H9 (cell line): Measurements from ENCODE around the gene SOX15. TPM values are rescaled to one million over a fixed set of nuclear protein-coding genes. Genes with fewer than 3 reads are reported as not detected.
A peak's percentile ranks its signal among the peaks of the same experiment; 100 is the strongest.

Experiments used
- DNase-seq: peaks from one replicate; pipeline ENCODE4 v3.0.0-alpha.2; 2017
- H2AFZ ChIP-seq: one replicate; pipeline ENCODE4 v1.6.1; 2013; ENCODE audit warnings: mild to moderate bottlenecking, low read length, control low read depth, moderate library complexity
- H2AK5ac ChIP-seq: 2 replicates; pipeline ENCODE4 v1.6.1; 2013; ENCODE audit warnings: low read length, control low read depth, mixed read lengths; ENCODE audit not compliant: insufficient read length
- H2BK120ac ChIP-seq: one replicate; pipeline ENCODE4 v1.6.1; 2013; ENCODE audit warnings: low read depth, mild to moderate bottlenecking, low read length, control low read depth, inconsistent platforms; ENCODE audit not compliant: poor library complexity, severe bottlenecking
- H2BK12ac ChIP-seq: 2 replicates; pipeline ENCODE4 v1.6.1; 2013; ENCODE audit warnings: low read length, control low read depth, mixed read lengths, low read depth; ENCODE audit not compliant: insufficient read length
- H2BK15ac ChIP-seq: 2 replicates; pipeline ENCODE4 v1.6.1; 2013; ENCODE audit warnings: low read depth, low read length, control low read depth
- H2BK20ac ChIP-seq: one replicate; pipeline ENCODE4 v1.6.1; 2013; ENCODE audit warnings: low read depth, mild to moderate bottlenecking, low read length, control low read depth, inconsistent platforms; ENCODE audit not compliant: poor library complexity, severe bottlenecking
- H2BK5ac ChIP-seq: 2 replicates; pipeline ENCODE4 v1.6.1; 2013; ENCODE audit warnings: low read length, control low read depth, mixed read lengths; ENCODE audit not compliant: insufficient read length
- H3K14ac ChIP-seq: 2 replicates; pipeline ENCODE4 v1.6.1; 2013; ENCODE audit warnings: low read length, control low read depth; ENCODE audit not compliant: insufficient read depth
- H3K18ac ChIP-seq: 2 replicates; pipeline ENCODE4 v1.6.1; 2013; ENCODE audit warnings: low read depth, mild to moderate bottlenecking, mixed read lengths, low read length, control low read depth; ENCODE audit not compliant: insufficient read length
- H3K23ac ChIP-seq: 2 replicates; pipeline ENCODE4 v1.6.1; 2013; ENCODE audit warnings: low read length, control low read depth, mixed read lengths, low read depth; ENCODE audit not compliant: insufficient read length
- H3K23me2 ChIP-seq: 2 replicates; pipeline ENCODE4 v1.6.1; 2013; ENCODE audit warnings: low read depth, mild to moderate bottlenecking, mixed read lengths, low read length, control low read depth; ENCODE audit not compliant: insufficient read length, poor library complexity, severe bottlenecking
- H3K27ac ChIP-seq: 2 replicates; pipeline ENCODE4 v1.5.1; 2013; ENCODE audit warnings: low read length, control low read depth, mixed read lengths, low read depth; ENCODE audit not compliant: insufficient read length
- H3K27me3 ChIP-seq: 2 replicates; pipeline ENCODE4 v1.6.1; 2013; ENCODE audit warnings: low read length, control low read depth, inconsistent platforms; ENCODE audit not compliant: insufficient read depth
- H3K4ac ChIP-seq: 2 replicates; pipeline ENCODE4 v1.6.1; 2013; ENCODE audit warnings: low read depth, mild to moderate bottlenecking, control low read depth, inconsistent platforms, low read length, moderate library complexity
- H3K4me1 ChIP-seq: 2 replicates; pipeline ENCODE4 v1.6.1; 2013; ENCODE audit warnings: low read length, control low read depth, inconsistent platforms; ENCODE audit not compliant: insufficient read depth
- H3K4me2 ChIP-seq: 2 replicates; pipeline ENCODE4 v1.6.1; 2013; ENCODE audit warnings: low read length, control low read depth, mixed read lengths; ENCODE audit not compliant: insufficient read length, insufficient read depth
- H3K56ac ChIP-seq: 2 replicates; pipeline ENCODE4 v1.6.1; 2013; ENCODE audit warnings: low read depth, mild to moderate bottlenecking, mixed read lengths, low read length, control low read depth; ENCODE audit not compliant: insufficient read length
- H3K79me1 ChIP-seq: 2 replicates; pipeline ENCODE4 v1.6.1; 2013; ENCODE audit warnings: low read depth, mild to moderate bottlenecking, moderate library complexity, low read length, control low read depth, inconsistent platforms; ENCODE audit not compliant: insufficient read depth, poor library complexity, severe bottlenecking
- H3K79me2 ChIP-seq: 2 replicates; pipeline ENCODE4 v1.6.1; 2013; ENCODE audit warnings: low read length, control low read depth, inconsistent platforms; ENCODE audit not compliant: insufficient read depth
- H3K9ac ChIP-seq: 2 replicates; pipeline ENCODE4 v1.6.1; 2013; ENCODE audit warnings: low read length, control low read depth, mixed read lengths; ENCODE audit not compliant: insufficient read length; ENCODE audit errors: extremely low read depth
- H3K9me3 ChIP-seq: one replicate; pipeline ENCODE4 v1.6.1; 2013; ENCODE audit warnings: low read depth, low read length, inconsistent platforms; ENCODE audit not compliant: control insufficient read depth
- H3T11ph ChIP-seq: one replicate; pipeline ENCODE4 v1.6.1; 2013; ENCODE audit warnings: mild to moderate bottlenecking, low read length, control low read depth, inconsistent platforms
- H4K20me1 ChIP-seq: one replicate; pipeline ENCODE4 v1.6.1; 2013; ENCODE audit not compliant: control insufficient read depth, insufficient read length, insufficient read depth
- H4K5ac ChIP-seq: 2 replicates; pipeline ENCODE4 v1.6.1; 2013; ENCODE audit warnings: low read depth, mild to moderate bottlenecking, mixed read lengths, low read length, control low read depth; ENCODE audit not compliant: insufficient read length
- H4K8ac ChIP-seq: replicated peaks from 2 replicates; pipeline ENCODE4 v1.6.1; 2013; ENCODE audit warnings: low read length, control low read depth, mixed read lengths, low read depth; ENCODE audit not compliant: insufficient read length
- H4K91ac ChIP-seq: 2 replicates; pipeline ENCODE4 v1.6.1; 2013; ENCODE audit warnings: low read depth, mild to moderate bottlenecking, moderate library complexity, mixed read lengths, low read length, control low read depth; ENCODE audit not compliant: insufficient read length
- H3K27ac Mint-ChIP-seq, 3 experiments: 2 replicates in 2 of 3; 3 replicates in 1 of 3; pipeline ENCODE4 v1.8.0; 2020 to 2021; ENCODE audit warnings: mixed read lengths in 3 of 3, mild to moderate bottlenecking in 1 of 3, moderate library complexity in 1 of 3
- H3K27me3 Mint-ChIP-seq: 2 replicates; pipeline ENCODE4 v1.8.0; 2021; ENCODE audit warnings: low read depth, mild to moderate bottlenecking, moderate library complexity, mixed read lengths
- H3K36me3 Mint-ChIP-seq, 3 experiments: 2 replicates in 2 of 3; 3 replicates in 1 of 3; pipeline ENCODE4 v1.8.0; 2020 to 2021; ENCODE audit warnings: low read depth in 3 of 3, mixed read lengths in 3 of 3; ENCODE audit not compliant: insufficient read depth in 1 of 3
- H3K4me1 Mint-ChIP-seq, 2 experiments: 2 replicates each; pipeline ENCODE4 v1.8.0; 2020; ENCODE audit warnings: mixed read lengths in 2 of 2
- H3K4me3 Mint-ChIP-seq, 2 experiments: 2 replicates in 1 of 2; 3 replicates in 1 of 2; pipeline ENCODE4 v1.8.0; 2020 to 2021; ENCODE audit warnings: mild to moderate bottlenecking in 2 of 2, mixed read lengths in 2 of 2, moderate library complexity in 1 of 2
- H3K9me3 Mint-ChIP-seq, 2 experiments: 2 replicates in 1 of 2; 3 replicates in 1 of 2; pipeline ENCODE4 v1.8.0; 2020; ENCODE audit warnings: mild to moderate bottlenecking in 2 of 2, mixed read lengths in 2 of 2, moderate library complexity in 1 of 2
- WGBS: extraction: QIAGEN DNeasy Blood & Tissue Kit; methylation state at CpG from one replicate; pipeline ENCODE4 v1.1.7; 2013; ENCODE audit warnings: missing lambda C conversion rate, low lambda C conversion rate, mixed read lengths; ENCODE audit not compliant: insufficient read length; ENCODE audit errors: extremely low coverage; 5-methylcytosine and 5-hydroxymethylcytosine counted together
- total RNA-seq: library from RNA; stranded (reverse); gene quantifications from 2 replicates; pipeline ENCODE4 v1.2.1, GENCODE V29; 2021
- TF ChIP-seq, protein P1 (sequence below): fragments of 200-600 bp; sonication (generic); conservative IDR thresholded peaks from 3 replicates; pipeline ENCODE4 v1.8.0; 2021; ENCODE audit warnings: antibody characterized with exemption, mild to moderate bottlenecking

The SOX15 gene
- total RNA-seq, 1 experiment from 2014 or later, result 7.7 TPM

DNA sequence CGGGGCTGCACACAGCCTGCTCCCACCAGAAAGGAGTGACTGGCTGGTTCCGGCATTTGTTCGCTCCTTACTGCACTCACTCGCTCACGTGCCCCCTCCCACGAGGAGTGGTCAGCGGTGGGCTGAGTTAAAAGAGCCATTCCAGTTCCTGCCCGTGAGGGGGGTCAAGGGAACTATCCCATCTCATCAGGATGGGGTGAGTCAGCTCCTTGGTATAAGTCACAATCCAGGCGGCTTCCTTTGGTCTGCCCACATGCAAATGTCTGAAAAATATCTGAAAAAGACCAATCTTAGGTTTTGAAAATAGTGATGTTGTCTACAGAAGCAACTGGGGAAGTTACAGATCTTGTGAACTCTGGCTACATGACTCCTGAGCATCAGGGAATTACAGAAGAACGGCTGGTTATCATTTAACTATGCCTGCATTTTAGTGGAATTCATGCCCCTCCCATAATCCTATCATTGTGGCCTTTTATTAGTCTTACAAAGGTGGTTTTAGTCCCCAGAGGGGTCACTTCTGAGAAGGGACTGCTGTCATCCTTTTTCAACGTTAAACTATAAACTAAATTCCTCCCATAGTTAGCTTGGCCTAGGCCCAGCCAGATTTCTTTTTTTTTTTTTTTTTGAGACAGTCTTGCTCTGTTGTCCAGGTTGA, 50.9 kb downstream of the SOX15 start:
- Mint-ChIP-seq H3K4me3 (no peak overlapping the region), H3K36me3 (no peaks in the 10 kb centered on the region; a peak in 1 of 7 replicates), H3K27me3 (peaks cover 27% of the 10 kb centered on the region), H3K27ac (peak overlapping the region in 1 of 3 experiments; percentile 57; a peak in 1 of 7 replicates), H3K9me3 (peaks cover 0 to 6% of the 10 kb centered on the region in 2 experiments; a peak in 4 of 5 replicates), H3K4me1 (peaks cover 0 to 5% of the 10 kb centered on the region in 2 experiments; a peak in 2 of 4 replicates)
- no peaks in the 10 kb centered on the region for H3K79me2 ChIP-seq
- H3K4me1 ChIP-seq, result no peaks in the 10 kb centered on the region
- no peak overlapping the region for H3K18ac ChIP-seq
- no peak for DNase-seq
- no CpG with 5 or more reads among the region's 11 CpGs for WGBS
- no peak overlapping the region for H3K56ac ChIP-seq
- TF ChIP-seq, protein P1, sequence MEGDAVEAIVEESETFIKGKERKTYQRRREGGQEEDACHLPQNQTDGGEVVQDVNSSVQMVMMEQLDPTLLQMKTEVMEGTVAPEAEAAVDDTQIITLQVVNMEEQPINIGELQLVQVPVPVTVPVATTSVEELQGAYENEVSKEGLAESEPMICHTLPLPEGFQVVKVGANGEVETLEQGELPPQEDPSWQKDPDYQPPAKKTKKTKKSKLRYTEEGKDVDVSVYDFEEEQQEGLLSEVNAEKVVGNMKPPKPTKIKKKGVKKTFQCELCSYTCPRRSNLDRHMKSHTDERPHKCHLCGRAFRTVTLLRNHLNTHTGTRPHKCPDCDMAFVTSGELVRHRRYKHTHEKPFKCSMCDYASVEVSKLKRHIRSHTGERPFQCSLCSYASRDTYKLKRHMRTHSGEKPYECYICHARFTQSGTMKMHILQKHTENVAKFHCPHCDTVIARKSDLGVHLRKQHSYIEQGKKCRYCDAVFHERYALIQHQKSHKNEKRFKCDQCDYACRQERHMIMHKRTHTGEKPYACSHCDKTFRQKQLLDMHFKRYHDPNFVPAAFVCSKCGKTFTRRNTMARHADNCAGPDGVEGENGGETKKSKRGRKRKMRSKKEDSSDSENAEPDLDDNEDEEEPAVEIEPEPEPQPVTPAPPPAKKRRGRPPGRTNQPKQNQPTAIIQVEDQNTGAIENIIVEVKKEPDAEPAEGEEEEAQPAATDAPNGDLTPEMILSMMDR, result no peak
- no peak overlapping the region for H3T11ph ChIP-seq
- H3K4me2 ChIP-seq, result no peak overlapping the region
- no peak overlapping the region for H2AK5ac ChIP-seq
- H2BK120ac ChIP-seq, result no peak overlapping the region
- no peak overlapping the region for H3K14ac ChIP-seq
- H4K20me1 ChIP-seq, result no peaks in the 10 kb centered on the region
- no peak overlapping the region for H3K9ac ChIP-seq
- no peak overlapping the region for H2BK15ac ChIP-seq
- H2BK12ac ChIP-seq, result no peak overlapping the region
- H2BK20ac ChIP-seq, result no peak overlapping the region
- H4K8ac ChIP-seq, result no peak overlapping the region
- H3K27me3 ChIP-seq, result 0 out of 2 replicates have a peak, but pooled peaks cover under 1% of the 10 kb centered on the region
- H3K4ac ChIP-seq, result no peak overlapping the region
- H4K5ac ChIP-seq, result no peak overlapping the region
- H3K9me3 ChIP-seq, result no peaks in the 10 kb centered on the region
- no peak overlapping the region for H3K27ac ChIP-seq
- no peak overlapping the region for H3K23ac ChIP-seq
- H3K23me2 ChIP-seq, result no peaks in the 10 kb centered on the region
- no peaks in the 10 kb centered on the region for H3K79me1 ChIP-seq
- H2AFZ ChIP-seq, result no peak overlapping the region
- no peak overlapping the region for H4K91ac ChIP-seq
- H2BK5ac ChIP-seq, result no peak overlapping the region

Other genes starting within 250 kb of the SOX15 start
- 5.3 and 5.6 TPM in 2 replicates for gene KCTD11, start 237.9 kb downstream of the SOX15 start, total RNA-seq
- gene TMEM95, start 234.9 kb downstream of the SOX15 start, total RNA-seq, result not detected in 2 replicates
- 10.1 and 11.2 TPM in 2 replicates for gene TNK1, start 209.0 kb downstream of the SOX15 start, total RNA-seq
- gene PLSCR3, start 195.6 kb downstream of the SOX15 start, total RNA-seq, result 31.5 and 32.1 TPM in 2 replicates
- 151 and 153 TPM in 2 replicates for gene TMEM256, start 186.0 kb downstream of the SOX15 start, total RNA-seq
- gene NLGN2, start 182.2 kb downstream of the SOX15 start, total RNA-seq, result 70.2 and 70.5 TPM in 2 replicates
- gene SPEM1, start 169.8 kb downstream of the SOX15 start, total RNA-seq, result 0.33 and 0.46 TPM in 2 replicates
- gene SPEM2, start 164.5 kb downstream of the SOX15 start, total RNA-seq, result not detected in 2 replicates
- not detected in 2 replicates for gene SPEM3, start 161.2 kb downstream of the SOX15 start, total RNA-seq
- 8.3 and 8.6 TPM in 2 replicates for gene TMEM102, start 154.7 kb downstream of the SOX15 start, total RNA-seq
- gene FGF11, start 150.6 kb downstream of the SOX15 start, total RNA-seq, result 14.1 and 15.2 TPM in 2 replicates
- 12.7 and 13.2 TPM in 2 replicates for gene CHRNB1, start 145.0 kb downstream of the SOX15 start, total RNA-seq
- 14.4 and 14.9 TPM in 2 replicates for gene ZBTB4, start 110.5 kb downstream of the SOX15 start, total RNA-seq
- gene SLC35G6, start 108.6 kb downstream of the SOX15 start, total RNA-seq, result not detected in 2 replicates
- gene POLR2A, start 105.7 kb downstream of the SOX15 start, total RNA-seq, result 153 and 154 TPM in 2 replicates
- gene TNFSF12, start 41.0 kb downstream of the SOX15 start, total RNA-seq, result 5.8 and 7.1 TPM in 2 replicates
- 0.94 and 1.4 TPM in 2 replicates for gene TNFSF13, start 31.3 kb downstream of the SOX15 start, total RNA-seq
- 80.6 and 83.1 TPM in 2 replicates for gene SENP3, start 28.2 kb downstream of the SOX15 start, total RNA-seq
- gene CD68, start 10.5 kb downstream of the SOX15 start, total RNA-seq, result 0.37 and 0.42 TPM in 2 replicates
- 73.1 and 76.1 TPM in 2 replicates for gene MPDU1, start 6.2 kb downstream of the SOX15 start, total RNA-seq
- 36.1 and 36.4 TPM in 2 replicates for gene FXR2, start 24.8 kb upstream of the SOX15 start, total RNA-seq
- gene SAT2, start 37.7 kb upstream of the SOX15 start, total RNA-seq, result 72.1 and 77.6 TPM in 2 replicates
- gene SHBG, start 40.0 kb upstream of the SOX15 start, total RNA-seq, result 1.5 and 1.6 TPM in 2 replicates
- 15.4 and 16.2 TPM in 2 replicates for gene ATP1B2, start 60.8 kb upstream of the SOX15 start, total RNA-seq
- gene TP53, start 97.4 kb upstream of the SOX15 start, total RNA-seq, result 163 and 164 TPM in 2 replicates
- gene WRAP53, start 98.4 kb upstream of the SOX15 start, total RNA-seq, result 27.0 and 29.8 TPM in 2 replicates
- 11.3 and 11.4 TPM in 2 replicates for gene EFNB3, start 115.1 kb upstream of the SOX15 start, total RNA-seq
- gene DNAH2, start 127.7 kb upstream of the SOX15 start, total RNA-seq, result 0.15 and 0.22 TPM in 2 replicates
- gene KDM6B, start 244.1 kb upstream of the SOX15 start, total RNA-seq, result 26.7 and 28.9 TPM in 2 replicates